GM12878 (cell line): ENCODE data around the gene PVALEF.

Experiments used
- MXI1 ChIP-seq: fragments of 150-350 bp; IDR thresholded peaks from 2 replicates; pipeline ENCODE4 v1.6.1; 2011; ENCODE audit warnings: low read depth, mild to moderate bottlenecking, inconsistent platforms, low read length, improper control_type of control experiment
- MYC ChIP-seq: IDR thresholded peaks from 2 replicates; pipeline ENCODE4 v1.6.1; 2011; ENCODE audit warnings: mild to moderate bottlenecking, low read length, moderate library complexity, inconsistent platforms; ENCODE audit not compliant: insufficient read depth, insufficient replicate concordance, insufficient read length, severe bottlenecking
- SP1 ChIP-seq: IDR thresholded peaks from one replicate; pipeline ENCODE4 v1.6.1; 2011; ENCODE audit warnings: low read depth, low read length
- SREBF2 ChIP-seq: IDR thresholded peaks from 2 replicates; pipeline ENCODE4 v1.6.1; 2012; ENCODE audit warnings: mild to moderate bottlenecking, low read length

DNA sequence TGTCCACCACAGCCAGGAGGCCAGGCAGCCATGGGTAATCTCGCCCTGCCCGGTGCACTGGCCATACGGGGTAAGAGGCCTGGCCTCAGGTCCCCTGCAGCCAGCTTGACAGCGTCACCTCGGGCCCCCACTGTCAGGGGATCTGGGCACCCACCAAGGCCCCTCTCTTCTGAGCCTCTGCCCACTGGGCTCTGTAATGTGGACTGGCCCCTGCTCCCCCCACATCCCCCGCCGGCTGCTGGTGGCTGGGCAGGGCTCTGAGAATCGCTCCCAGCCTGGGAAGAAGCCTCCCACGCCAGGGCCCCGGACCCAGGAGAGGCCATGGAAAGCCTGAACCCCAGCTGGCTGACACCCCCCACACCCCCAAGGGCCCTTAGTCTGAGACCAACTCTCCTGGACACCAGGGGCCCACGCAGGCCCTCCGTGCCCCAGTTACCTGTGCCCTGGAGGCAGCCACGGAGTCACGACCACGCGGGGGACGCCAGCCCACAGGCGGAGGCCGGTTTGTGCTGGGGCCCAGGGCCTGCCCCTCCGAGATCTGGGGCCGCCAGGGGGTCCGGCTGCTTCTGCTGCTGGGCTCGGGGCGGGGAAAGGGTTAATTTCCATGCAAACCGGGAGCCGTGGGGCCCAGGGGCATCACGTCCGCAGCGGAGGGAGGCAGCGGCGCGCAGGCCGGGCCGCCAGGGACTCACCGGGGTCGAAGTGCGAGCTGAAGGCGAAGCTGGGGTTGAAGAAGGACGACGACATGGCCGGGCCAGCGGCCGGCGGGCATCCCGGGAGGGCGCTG is at the start of gene PVALEF:
- TF ChIP-seq SP1 (no peak), MXI1 (no peak), MYC (no peak), SREBF2 (no peak)
